Measurements from ENCODE around the gene ADCY2.

DNA sequence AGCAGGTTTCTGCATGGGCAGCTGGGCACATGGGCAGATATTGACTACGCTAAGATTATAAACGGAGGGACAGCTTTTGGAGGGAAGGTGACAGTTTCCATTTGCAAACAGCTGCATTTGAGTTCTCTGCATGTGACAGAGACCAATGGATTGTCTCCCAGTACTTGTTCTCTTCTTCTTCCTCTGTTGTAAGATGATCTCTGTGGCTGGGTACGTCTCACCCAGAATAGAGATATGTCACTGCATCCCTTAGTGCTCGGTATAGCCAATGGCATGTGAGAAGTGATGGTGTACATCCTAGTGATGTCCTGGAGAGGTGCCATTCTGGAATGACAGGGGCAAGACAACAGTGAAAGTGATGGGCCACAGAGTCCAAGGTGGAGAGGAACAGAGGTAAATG, 283.7 kb downstream of the ADCY2 start:
- TF ChIP-seq, protein P1, sequence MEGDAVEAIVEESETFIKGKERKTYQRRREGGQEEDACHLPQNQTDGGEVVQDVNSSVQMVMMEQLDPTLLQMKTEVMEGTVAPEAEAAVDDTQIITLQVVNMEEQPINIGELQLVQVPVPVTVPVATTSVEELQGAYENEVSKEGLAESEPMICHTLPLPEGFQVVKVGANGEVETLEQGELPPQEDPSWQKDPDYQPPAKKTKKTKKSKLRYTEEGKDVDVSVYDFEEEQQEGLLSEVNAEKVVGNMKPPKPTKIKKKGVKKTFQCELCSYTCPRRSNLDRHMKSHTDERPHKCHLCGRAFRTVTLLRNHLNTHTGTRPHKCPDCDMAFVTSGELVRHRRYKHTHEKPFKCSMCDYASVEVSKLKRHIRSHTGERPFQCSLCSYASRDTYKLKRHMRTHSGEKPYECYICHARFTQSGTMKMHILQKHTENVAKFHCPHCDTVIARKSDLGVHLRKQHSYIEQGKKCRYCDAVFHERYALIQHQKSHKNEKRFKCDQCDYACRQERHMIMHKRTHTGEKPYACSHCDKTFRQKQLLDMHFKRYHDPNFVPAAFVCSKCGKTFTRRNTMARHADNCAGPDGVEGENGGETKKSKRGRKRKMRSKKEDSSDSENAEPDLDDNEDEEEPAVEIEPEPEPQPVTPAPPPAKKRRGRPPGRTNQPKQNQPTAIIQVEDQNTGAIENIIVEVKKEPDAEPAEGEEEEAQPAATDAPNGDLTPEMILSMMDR (IDR thresholded peaks at IDR 0.05) = no peak
- no peak for TF ChIP-seq POLR2A (IDR thresholded peaks at IDR 0.05)
